ENCODE measurements around the gene CLMP.

GRCh38 chr11:123158033-123159003 is 36.7 kb downstream of the CLMP start:
- no peak for TF ChIP-seq TAF1 (IDR thresholded peaks at IDR 0.05; ENCODE audit: borderline replicate concordance, low read depth, low read length)
- no peak for TF ChIP-seq POLR2A (IDR thresholded peaks at IDR 0.05; ENCODE audit: low read depth, low read length)
